HEK293 (cell line): ENCODE results near the gene PDHB.

Experiments used
- GLI2 ChIP-seq: fragments of 450-650 bp; formaldehyde crosslinking; IDR thresholded peaks from 2 replicates; pipeline ENCODE4; 2017; ENCODE audit warnings: missing biosample characterization, missing genetic modification characterization, low read depth, borderline replicate concordance
- GLI4 ChIP-seq: fragments of 450-650 bp; formaldehyde crosslinking; IDR thresholded peaks from 2 replicates; pipeline ENCODE4 v1.5.1; 2016; ENCODE audit warnings: missing biosample characterization, missing genetic modification characterization
- OSR2 ChIP-seq: fragments of 450-650 bp; formaldehyde crosslinking; IDR thresholded peaks from 2 replicates; pipeline ENCODE4 v1.5.1; 2016; ENCODE audit warnings: missing biosample characterization, missing genetic modification characterization
- PRDM10 ChIP-seq: fragments of 450-650 bp; formaldehyde crosslinking; IDR thresholded peaks from 2 replicates; pipeline ENCODE4 v1.5.1; 2016; ENCODE audit warnings: missing biosample characterization, missing genetic modification characterization
- PRDM4 ChIP-seq: fragments of 450-650 bp; formaldehyde crosslinking; IDR thresholded peaks from 2 replicates; pipeline ENCODE4 v1.5.1; 2017; ENCODE audit warnings: missing biosample characterization, missing genetic modification characterization
- RBAK ChIP-seq: fragments of 450-650 bp; formaldehyde crosslinking; IDR thresholded peaks from 2 replicates; pipeline ENCODE4 v1.5.1; 2016; ENCODE audit warnings: missing biosample characterization, missing genetic modification characterization
- SCRT1 ChIP-seq: fragments of 450-650 bp; formaldehyde crosslinking; IDR thresholded peaks from 2 replicates; pipeline ENCODE4 v1.5.1; 2016; ENCODE audit warnings: missing biosample characterization, missing genetic modification characterization, borderline replicate concordance
- TSHZ1 ChIP-seq: fragments of 450-650 bp; formaldehyde crosslinking; IDR thresholded peaks from 2 replicates; pipeline ENCODE4 v1.5.1; 2016; ENCODE audit warnings: missing biosample characterization, missing genetic modification characterization, borderline replicate concordance
- ZBTB17 ChIP-seq: fragments of 450-650 bp; formaldehyde crosslinking; IDR thresholded peaks from 2 replicates; pipeline ENCODE4 v1.5.1; 2016; ENCODE audit warnings: missing biosample characterization, missing genetic modification characterization
- ZBTB8A ChIP-seq: fragments of 450-650 bp; formaldehyde crosslinking; IDR thresholded peaks from 2 replicates; pipeline ENCODE4 v1.5.1; 2016; ENCODE audit warnings: missing biosample characterization, missing genetic modification characterization
- ZFHX2 ChIP-seq: fragments of 450-650 bp; formaldehyde crosslinking; conservative IDR thresholded peaks from 2 replicates; pipeline ENCODE4 v1.5.1; 2016; ENCODE audit warnings: missing biosample characterization, missing genetic modification characterization
- ZIC2 ChIP-seq: fragments of 450-650 bp; formaldehyde crosslinking; IDR thresholded peaks from 2 replicates; pipeline ENCODE4 v1.5.1; 2016; ENCODE audit warnings: missing biosample characterization, missing genetic modification characterization
- ZNF146 ChIP-seq: fragments of 450-650 bp; formaldehyde crosslinking; IDR thresholded peaks from 2 replicates; pipeline ENCODE4 v1.5.1; 2016; ENCODE audit warnings: missing biosample characterization, missing genetic modification characterization
- ZNF2 ChIP-seq: fragments of 450-650 bp; formaldehyde crosslinking; IDR thresholded peaks from 2 replicates; pipeline ENCODE4 v1.5.1; 2016; ENCODE audit warnings: missing biosample characterization, missing genetic modification characterization
- ZNF223 ChIP-seq: fragments of 450-650 bp; formaldehyde crosslinking; IDR thresholded peaks from 2 replicates; pipeline ENCODE4 v1.5.1; 2016; ENCODE audit warnings: missing biosample characterization, missing genetic modification characterization
- ZNF335 ChIP-seq: fragments of 450-650 bp; formaldehyde crosslinking; conservative IDR thresholded peaks from 2 replicates; pipeline ENCODE4 v1.5.1; 2016; ENCODE audit warnings: missing biosample characterization, missing genetic modification characterization
- ZNF514 ChIP-seq: fragments of 450-650 bp; formaldehyde crosslinking; IDR thresholded peaks from 2 replicates; pipeline ENCODE4 v1.5.1; 2016; ENCODE audit warnings: missing biosample characterization, missing genetic modification characterization
- ZNF580 ChIP-seq: fragments of 450-650 bp; formaldehyde crosslinking; IDR thresholded peaks from 2 replicates; pipeline ENCODE4 v1.5.1; 2016; ENCODE audit warnings: missing biosample characterization, missing genetic modification characterization
- ZNF654 ChIP-seq: fragments of 450-650 bp; formaldehyde crosslinking; IDR thresholded peaks from 2 replicates; pipeline ENCODE4 v1.5.1; 2016; ENCODE audit warnings: low read depth, missing biosample characterization, missing genetic modification characterization
- ZNF660 ChIP-seq: fragments of 450-650 bp; IDR thresholded peaks from 2 replicates; pipeline ENCODE4 v1.5.1; 2018; ENCODE audit warnings: missing biosample characterization, mild to moderate bottlenecking, missing genetic modification characterization
- ZNF664 ChIP-seq: fragments of 450-650 bp; formaldehyde crosslinking; IDR thresholded peaks from 2 replicates; pipeline ENCODE4 v1.5.1; 2016; ENCODE audit warnings: missing biosample characterization, missing genetic modification characterization
- ZNF701 ChIP-seq: fragments of 450-650 bp; formaldehyde crosslinking; IDR thresholded peaks from 2 replicates; pipeline ENCODE4 v1.5.1; 2016; ENCODE audit warnings: missing biosample characterization, missing genetic modification characterization
- ZNF768 ChIP-seq: fragments of 450-650 bp; formaldehyde crosslinking; IDR thresholded peaks from 2 replicates; pipeline ENCODE4 v1.5.1; 2018; ENCODE audit warnings: missing biosample characterization, mild to moderate bottlenecking, missing genetic modification characterization
- ZNF837 ChIP-seq: fragments of 450-650 bp; formaldehyde crosslinking; IDR thresholded peaks from 2 replicates; pipeline ENCODE4 v1.5.1; 2016; ENCODE audit warnings: missing biosample characterization, missing genetic modification characterization
- TF ChIP-seq, protein P1 (sequence below): fragments of 450-650 bp; formaldehyde crosslinking; IDR thresholded peaks from 2 replicates; pipeline ENCODE4; 2016; ENCODE audit warnings: missing biosample characterization, missing genetic modification characterization

The PDHB gene

DNA sequence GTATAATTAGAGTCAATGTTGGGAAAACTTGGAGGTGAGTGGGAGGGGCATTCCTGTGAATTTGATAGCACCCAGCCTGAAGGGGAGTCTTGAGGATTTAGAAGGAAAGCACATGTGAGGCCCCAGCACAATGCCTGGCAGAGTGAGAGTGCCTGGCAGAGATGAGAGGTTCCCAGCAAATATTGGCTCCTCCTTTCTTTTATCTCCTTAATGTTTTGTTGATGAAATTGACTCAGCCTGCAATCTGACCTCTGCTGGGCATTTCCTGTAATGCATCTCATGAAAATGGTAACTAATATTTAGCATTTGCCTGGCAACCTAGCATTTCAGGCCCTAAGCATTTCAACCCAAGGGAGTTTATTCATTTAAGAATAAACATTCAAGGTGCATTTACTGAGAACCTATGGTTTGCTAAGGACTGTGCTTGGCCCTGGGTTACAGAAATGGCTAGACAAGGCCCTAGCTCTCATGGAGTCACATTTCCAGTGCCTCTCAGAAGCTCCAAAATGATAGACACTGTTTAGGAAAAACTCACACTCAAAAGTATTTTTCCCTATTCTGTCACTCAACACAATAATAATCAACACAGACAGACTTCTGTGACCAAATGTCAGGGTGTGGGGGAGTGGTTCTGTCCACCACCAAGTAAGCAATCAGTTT lies 19.0 kb downstream of the PDHB start (continued):
- TF ChIP-seq GLI2 (tag by site-specific recombination) (no peak), ZNF335 (tag by site-specific recombination) (no peak), SCRT1 (tag by site-specific recombination) (no peak), GLI4 (tag by site-specific recombination) (no peak), ZIC2 (no peak), ZNF514 (no peak), ZNF664 (tag by site-specific recombination) (0 out of 2 replicates have a peak, but pooled peaks have one; percentile 17), ZNF580 (tag by site-specific recombination) (no peak), PRDM4 (no peak), ZNF701 (tag by site-specific recombination) (no peak), ZNF654 (peak; percentile 36), RBAK (no peak), ZBTB8A (tag by site-specific recombination) (no peak), ZBTB17 (tag by site-specific recombination) (0 out of 2 replicates have a peak, but pooled peaks have one; percentile 20), ZNF2 (tag by site-specific recombination) (no peak), PRDM10 (peak; percentile 57), OSR2 (tag by site-specific recombination) (no peak), ZNF837 (tag by site-specific recombination) (no peak), ZNF660 (tag by site-specific recombination) (0 out of 2 replicates have a peak, but pooled peaks have one; percentile 31), ZNF223 (tag by site-specific recombination) (no peak), TSHZ1 (tag by site-specific recombination) (no peak), ZNF146 (peak; percentile 24; the same call in 1 of the 2 replicates), ZFHX2 (no peak), ZNF768 (tag by site-specific recombination) (no peak)
- TF ChIP-seq, protein P1, sequence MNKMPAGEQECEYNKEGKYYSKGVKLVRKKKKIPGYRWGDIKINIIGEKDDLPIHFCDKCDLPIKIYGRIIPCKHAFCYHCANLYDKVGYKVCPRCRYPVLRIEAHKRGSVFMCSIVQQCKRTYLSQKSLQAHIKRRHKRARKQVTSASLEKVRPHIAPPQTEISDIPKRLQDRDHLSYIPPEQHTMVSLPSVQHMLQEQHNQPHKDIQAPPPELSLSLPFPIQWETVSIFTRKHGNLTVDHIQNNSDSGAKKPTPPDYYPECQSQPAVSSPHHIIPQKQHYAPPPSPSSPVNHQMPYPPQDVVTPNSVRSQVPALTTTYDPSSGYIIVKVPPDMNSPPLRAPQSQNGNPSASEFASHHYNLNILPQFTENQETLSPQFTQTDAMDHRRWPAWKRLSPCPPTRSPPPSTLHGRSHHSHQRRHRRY, result no peak
